GM21825 (cell line): ENCODE results near the gene LUC7L2.
"Not testable (repeated sequence)": the region's sequence is repeated elsewhere in the genome, so short reads cannot be mapped to it uniquely, and the experiment has no call there.

ENCODE experiments used
- ATAC-seq: cut with Tn5 transposase; IDR thresholded peaks from one replicate; pipeline ENCODE4 v1.9.1; 2021; ENCODE audit warnings: mild to moderate bottlenecking, moderate library complexity; ENCODE audit not compliant: unreplicated experiment

LUC7L2 gene

DNA sequence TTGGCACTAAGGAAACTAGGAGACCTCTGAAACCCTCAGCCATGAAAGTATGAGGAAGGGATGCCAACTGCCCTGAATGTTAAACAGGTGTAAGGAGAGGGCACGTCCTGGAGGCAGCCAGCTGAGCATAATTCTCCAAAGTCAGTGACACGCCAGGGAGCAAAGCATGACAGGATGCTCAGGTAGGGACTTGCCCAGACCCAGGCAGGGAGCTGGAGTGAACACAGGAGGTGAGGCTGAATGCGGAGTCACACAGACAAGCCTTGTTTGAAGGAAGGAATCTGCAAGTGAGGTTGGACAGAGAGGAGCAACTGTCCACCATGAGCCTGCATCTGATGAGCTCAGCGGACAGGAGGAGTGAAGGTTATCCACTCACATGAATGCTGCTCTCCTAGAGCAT is 82.3 kb downstream of the LUC7L2 start:
- no peak for ATAC-seq

DNA sequence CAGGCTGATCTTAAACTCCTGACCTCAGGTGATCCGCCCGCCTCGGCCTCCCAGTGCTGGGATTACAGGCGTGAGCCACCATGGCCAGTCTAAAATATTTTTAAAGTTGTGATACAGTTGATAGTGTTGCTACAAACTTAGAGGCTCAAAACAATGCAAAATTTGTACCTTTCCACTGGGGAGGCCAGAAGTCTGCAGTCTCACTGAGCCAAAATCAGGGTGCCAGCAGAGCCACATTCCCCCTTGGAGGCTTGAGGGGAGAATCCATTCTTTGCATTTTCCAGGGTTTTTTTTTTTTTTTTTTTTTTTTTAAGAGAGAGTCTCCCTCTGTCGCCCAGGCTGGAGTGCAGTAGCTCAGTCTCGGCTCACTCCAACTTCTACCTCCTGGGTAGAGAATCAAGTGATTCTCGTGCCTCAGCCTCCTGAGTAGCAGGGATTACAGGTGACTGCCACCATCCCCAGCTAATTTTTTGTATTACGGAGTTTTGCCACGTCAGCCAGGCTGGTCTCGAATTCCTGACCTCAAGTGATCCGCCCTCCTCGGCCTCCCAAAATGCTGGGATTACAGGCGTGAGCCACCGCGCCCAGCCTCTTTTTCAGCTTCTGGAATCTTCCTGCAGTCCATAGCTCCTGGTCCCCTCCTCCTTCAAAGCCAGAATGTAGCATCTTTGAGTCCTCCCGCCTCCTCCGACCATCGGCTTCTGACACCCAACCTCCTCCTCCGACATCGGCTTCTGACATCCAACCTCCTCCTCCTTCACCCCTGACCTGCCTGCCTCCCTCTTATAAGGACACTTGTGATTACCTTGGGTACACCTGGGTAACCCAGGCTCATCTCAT is 86.6 kb downstream of the LUC7L2 start:
- ATAC-seq: no peak

DNA sequence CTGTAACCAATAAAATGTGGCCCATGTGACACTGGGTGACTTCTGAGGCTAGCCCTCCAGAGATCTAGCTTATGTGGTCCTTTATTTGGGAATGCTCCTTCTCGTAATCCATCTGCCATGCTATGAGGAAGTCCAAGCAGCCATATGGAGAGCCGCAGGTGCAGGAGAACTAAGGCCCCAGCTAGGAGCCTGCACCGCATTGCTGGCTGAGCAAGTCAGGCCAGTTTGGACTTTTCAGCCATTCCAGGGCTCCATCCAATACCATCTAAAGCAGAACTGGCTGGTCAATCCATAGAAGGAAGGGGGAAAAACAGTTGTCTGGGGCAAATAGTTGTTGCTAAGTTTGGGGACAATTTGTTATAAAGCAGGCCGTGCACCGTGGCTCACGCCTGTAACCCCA is 91.2 kb downstream of the LUC7L2 start:
- no peak for ATAC-seq

DNA sequence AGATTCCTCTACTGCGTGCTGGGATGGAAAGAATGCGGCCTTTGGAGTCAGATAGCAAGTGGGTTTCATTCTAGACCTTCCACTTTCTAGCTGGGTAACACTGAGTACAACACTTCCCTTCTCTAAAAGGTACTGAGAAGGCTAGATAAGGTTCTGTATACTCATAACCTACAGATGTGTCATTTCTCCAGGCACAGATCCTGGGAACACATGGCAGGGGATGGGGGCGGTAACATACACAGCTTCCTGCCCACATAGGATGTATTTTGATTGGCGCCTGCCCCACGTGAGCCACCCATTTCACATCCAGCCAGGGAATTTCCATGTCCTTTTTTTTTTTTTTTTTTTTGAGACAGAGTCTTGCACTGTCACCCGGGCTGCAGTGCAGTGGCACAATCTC is 91.9 kb downstream of the LUC7L2 start:
- no peak for ATAC-seq

DNA sequence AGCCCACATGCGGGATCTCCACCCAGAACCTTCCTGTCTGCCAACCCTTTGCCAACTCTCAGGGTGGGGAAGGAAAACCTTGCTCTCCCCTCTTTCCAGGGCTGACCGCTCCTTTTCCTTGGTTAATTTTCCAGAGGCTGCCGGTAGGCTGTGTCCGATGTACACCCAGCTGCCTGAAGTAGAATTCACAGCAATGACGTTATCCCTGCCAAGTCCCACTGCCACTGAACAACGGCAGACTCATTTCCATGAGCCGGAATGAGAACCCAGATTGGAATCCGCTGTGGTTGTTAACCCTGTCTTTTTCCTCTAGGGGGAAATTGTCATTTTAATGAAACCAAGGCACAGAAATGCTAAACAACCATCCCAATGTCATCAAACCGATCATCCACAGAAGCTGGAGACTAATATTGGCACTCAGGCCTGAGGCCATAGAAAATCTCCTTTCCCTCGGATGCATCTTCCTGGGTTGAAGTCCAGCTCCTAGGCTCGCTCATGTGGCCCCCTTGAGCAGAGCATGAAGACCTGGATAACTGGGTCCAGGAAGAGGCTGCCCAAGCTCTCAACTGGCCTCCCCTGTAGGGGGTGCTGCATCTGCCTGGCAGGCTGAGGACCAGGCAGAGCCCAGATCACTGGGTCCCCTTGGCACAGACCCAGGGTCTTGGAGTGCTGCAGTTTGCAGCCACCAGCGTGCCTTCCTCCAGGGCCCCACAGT is 93.4 kb downstream of the LUC7L2 start:
- ATAC-seq: no peak

DNA sequence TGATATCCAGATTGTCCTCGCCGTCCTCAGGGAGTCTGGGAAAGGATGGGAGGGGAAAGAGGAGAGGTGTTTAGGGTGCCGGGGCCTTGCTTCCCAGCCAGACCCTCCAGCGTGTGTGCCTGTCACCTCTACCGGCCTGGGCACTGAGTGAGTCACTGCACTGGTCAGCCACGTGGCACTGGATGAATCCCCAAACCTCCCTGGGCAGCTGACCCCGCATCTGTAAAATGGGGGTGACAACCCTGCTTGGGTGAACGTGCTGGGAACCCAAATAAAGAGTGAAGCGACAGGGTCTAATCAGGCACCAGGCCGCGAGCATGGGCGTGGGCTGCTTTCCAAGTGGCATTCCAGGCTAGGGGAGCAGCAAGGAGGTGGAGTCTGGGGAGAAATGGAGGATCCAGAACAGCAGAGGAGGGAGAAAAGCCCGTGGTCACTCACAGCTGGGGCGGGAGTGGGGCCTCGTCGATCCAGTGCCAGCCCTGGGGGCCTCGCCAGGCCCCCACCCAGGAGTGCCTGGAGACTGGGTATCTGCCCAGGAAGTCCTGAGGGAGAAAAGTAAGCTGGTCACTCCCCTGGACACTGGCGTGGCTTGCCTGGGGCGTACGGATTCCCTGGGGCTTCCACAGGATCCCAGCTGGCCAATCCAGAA is 94.1 kb downstream of the LUC7L2 start:
- ATAC-seq: no peak

DNA sequence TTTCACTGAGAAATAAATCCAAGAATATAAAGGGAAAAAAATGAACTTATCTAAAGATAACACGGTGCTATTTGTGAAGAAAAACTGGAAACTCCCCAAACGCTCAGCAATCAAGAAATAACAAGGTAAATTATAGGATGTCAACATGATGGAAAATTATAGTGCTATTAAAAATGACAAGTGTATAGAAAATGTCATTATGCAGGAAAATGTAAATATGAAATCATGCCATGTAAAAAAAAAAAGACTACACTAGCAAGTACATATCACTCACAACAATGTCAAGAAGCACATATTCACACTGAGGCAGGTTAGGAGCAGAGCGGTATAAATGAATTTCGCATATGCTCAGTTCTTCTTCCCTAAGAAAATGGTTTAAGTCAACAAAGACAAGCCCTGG is 96.1 kb downstream of the LUC7L2 start:
- ATAC-seq: no peak

DNA sequence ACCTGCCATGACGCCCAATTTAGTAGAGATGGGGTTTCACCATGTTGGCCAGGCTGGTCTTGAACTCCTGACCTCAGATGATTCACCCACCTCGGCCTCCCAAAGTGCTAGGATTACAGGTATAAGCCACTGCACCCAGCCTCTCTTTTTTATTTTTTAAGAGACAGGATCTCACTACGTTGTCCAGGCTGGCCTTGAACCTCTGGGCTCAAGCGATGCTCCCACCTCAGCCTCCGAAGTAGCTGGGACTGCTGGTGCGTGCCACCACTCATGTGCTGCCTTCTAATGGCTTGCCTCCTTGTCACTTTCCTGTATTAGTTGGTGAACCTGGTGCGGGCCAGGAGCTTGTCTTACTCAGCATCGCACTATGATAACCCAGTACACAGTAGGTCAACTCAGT is 96.8 kb downstream of the LUC7L2 start:
- ATAC-seq: no peak

DNA sequence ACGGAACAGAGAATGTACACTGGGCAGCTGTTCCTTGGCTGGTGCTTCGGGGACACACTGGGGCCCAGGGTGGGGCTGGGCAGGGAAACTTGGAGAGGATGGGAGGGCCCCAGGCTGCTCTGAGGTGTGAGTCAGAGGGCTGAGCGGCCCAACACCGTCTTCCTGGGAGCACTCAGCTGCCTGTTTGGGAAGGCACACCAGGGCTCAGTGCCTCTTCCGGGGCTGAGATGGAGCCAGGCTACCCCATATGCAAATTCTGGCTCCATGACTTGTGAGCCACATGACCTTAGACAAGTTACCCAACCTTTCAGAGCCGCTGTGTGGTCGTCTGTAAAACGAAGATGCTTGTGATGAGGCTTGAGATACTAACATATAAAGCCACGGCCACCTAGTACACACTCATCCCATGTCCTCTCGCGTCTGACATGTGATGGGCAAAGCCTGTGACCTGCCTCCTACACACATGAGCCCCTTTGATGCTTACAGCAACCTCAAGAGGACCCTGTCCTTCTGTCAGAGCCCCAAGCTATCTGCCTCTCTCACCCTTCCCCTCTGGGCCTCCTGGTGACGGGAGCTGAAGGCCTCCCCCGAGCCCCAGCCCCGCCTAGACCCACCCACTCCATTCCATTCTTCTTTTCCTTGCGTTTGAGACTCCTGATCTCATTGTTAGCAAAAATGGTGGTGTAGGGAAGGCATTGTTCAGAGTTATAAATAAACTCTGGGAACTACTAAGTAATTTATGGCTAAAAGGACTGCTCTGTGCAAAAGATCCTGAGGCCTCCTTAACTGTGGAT is 97.7 kb downstream of the LUC7L2 start:
- no peak for ATAC-seq

DNA sequence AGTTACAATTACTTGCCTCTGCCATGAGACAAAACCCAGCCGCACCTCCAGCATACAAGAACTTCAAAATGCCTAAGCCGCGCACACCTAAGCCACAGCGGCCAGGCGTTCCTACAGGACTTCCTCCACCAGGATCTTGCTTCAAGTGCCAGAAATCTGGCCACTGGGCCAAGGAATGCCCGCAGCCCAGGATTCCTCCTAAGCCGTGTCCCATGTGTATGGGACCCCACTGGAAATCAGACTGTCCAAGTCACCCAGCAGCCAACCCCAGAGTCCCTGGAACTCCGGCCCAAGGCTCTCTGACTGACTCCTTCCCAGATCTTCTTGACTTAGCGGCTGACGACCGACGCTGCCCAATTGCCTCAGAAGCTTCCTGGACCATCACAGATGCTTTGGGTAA is 103.7 kb downstream of the LUC7L2 start:
- ATAC-seq: not testable (repeated sequence)

DNA sequence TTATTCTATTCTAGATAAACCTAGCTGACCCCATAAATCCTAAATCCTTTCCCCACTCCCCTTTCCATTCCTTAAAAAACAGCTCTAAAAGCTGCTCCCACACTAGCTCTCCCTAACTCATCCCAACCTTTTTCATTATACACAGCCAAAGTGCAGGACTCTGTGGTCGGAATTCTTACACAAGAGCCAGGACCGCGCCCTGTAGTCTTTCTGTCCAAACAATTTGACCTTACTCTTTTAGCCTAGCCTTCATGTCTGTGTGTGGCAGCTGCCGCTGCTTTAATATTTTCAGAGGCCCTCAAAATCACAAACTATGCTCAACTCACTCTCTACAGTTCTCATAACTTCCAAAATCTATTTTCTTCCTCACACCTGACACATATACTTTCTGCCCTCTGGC is 104.8 kb downstream of the LUC7L2 start:
- not testable (repeated sequence) for ATAC-seq

DNA sequence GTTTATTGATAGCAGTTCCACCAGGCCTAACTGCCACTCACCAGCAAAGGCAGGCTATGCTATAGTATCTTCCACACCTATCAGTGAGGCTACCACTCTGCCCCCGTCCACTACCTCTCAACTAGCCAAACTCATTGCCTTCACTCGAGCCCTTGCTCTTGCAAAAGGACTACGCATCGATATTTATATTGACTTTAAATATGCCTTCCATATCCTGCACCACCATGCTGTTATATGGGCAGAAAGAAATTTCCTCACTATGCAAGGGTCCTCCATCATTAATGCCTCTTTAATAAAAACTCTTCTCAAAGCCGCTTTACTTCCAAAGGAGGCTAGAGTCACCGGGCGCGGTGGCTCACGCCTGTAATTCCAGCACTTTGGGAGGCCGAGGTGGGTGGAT is 105.4 kb downstream of the LUC7L2 start:
- not testable (repeated sequence) for ATAC-seq

DNA sequence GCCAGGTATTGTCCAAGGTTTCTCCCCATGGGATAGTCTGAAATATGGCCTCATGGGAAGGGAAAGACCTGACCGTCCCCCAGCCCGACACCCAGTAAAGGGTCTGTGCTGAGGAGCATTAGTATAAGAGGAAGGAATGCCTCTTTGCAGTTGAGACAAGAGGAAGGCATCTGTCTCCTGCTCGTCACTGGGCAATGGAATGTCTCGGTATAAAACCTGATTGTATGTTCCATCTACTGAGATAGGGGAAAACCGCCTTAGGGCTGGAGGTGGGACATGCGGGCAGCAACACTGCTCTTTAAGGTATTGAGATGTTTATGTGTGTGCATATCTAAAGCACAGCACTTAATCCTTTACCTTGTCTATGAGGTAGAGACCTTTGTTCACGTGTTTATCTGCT is 108.0 kb downstream of the LUC7L2 start:
- not testable (repeated sequence) for ATAC-seq

DNA sequence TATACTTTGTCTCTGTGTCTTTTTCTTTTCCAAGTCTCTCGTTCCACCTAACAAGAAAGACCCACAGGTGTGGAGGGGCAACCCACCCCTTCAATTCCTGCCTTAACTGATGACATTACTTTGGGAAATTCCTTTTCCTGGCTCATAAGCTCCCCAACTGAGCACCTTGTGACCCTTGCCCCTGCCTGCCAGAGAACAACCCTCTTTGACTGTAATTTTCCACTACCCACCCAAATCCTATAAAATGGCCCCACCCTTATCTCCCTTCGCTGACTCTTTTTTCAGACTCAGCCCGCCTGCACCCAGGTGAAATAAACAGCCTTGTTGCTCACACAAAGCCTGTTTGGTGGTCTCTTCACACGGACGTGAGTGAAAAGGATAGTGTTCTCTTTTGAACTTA is 108.6 kb downstream of the LUC7L2 start:
- not testable (repeated sequence) for ATAC-seq

DNA sequence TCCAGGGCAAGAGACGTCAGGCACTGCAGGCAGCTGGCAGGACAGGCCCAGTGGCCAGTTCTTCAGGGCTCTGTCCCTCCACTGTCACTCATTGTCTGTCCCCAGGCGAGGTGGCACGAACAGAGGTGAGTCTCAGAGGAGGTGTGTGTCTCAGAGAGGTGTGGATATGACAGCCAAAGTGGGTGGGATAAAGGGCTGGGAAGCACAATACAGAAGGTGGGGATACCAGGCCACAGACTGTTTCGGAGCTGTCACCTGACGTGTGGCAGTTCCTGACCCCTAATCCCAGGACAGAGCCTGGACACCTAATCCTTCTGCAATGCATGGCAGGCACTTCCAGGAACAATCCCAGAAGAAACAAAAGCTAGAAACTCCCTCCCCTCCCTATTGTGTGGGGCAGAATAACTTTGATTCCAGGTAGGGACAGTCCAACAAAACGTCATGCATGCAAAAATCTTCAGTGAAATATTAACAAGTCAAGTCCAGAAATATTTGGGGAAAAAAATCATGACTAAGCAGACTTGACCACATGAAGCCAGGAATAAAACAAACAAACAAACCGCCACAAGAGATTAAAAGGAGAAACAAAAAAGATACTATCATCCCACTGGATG is 112.2 kb downstream of the LUC7L2 start:
- ATAC-seq: no peak
